HCT116 (cell line): Measurements from ENCODE around the gene CTR9. TPM values are rescaled to one million over a fixed set of nuclear protein-coding genes. Genes with fewer than 3 reads are reported as not detected.

Source experiments
- ATAC-seq: fragments of 200-7000 bp; cut with Tn5 transposase; 2 replicates; pipeline ENCODE4 v1.9.1; 2020; ENCODE audit warnings: mild to moderate bottlenecking, moderate library complexity
- BruUV-seq: library from RNA; stranded (reverse); fragments of 400-500 nt; replicated peaks from 2 replicates; lab custom pipeline; 2021; lab: Mats Ljungman, UMichigan
- CTCF ChIA-PET: fragments of 300-600 bp; sonication (Branson Sonifier 250); formaldehyde crosslinking; loops from one replicate; lab custom pipeline; 2021; ENCODE audit warnings: antibody characterized with exemption; lab: Charles Lee
- POLR2A ChIA-PET: fragments of 300-600, 350-600 bp; sonication (Branson Sonifier 250); formaldehyde crosslinking; loops from one replicate; lab custom pipeline; 2021; ENCODE audit warnings: antibody characterized with exemption; lab: Charles Lee
- RAD21 ChIA-PET, 2 experiments: fragments of 300-600 bp; sonication (Branson Sonifier 250); formaldehyde crosslinking; loops; one replicate each; lab custom pipeline; 2023; ENCODE audit warnings: low total read pairs in 2 of 2; ENCODE audit not compliant: uncharacterized antibody in 2 of 2, unreplicated experiment in 2 of 2, low non-redundant PET in 1 of 2; lab: Charles Lee
- DNase-seq: peaks from one replicate; pipeline ENCODE4 v3.0.0-alpha.2; 2010; ENCODE audit warnings: low read depth, low spot score
- H2AFZ ChIP-seq: fragments of 200-600 bp; shearing (Covaris generic), sonication (generic); 2 replicates; pipeline ENCODE4 v1.6.1; 2017; ENCODE audit warnings: low read depth, mixed run types, mixed read lengths, antibody characterized with exemption, low read length; ENCODE audit not compliant: poor library complexity, severe bottlenecking
- H3K27ac ChIP-seq: 2 replicates; pipeline ENCODE4 v1.5.1; 2012; ENCODE audit warnings: low read depth, low read length
- H3K27me3 ChIP-seq: fragments of 200-600 bp; sonication (generic); 2 replicates; pipeline ENCODE4 v1.6.1; 2016; ENCODE audit warnings: mixed run types, low read length, mixed read lengths; ENCODE audit not compliant: insufficient read depth
- H3K36me3 ChIP-seq, 2 experiments: fragments of 200-500 bp in 1 of 2; fragments of 200-600 bp in 1 of 2; sonication (Bioruptor generic) in 1 of 2; sonication (generic) in 1 of 2; 2 replicates each; pipeline versions ENCODE4 v1.5.1 to v1.6.1; 2014 to 2016; ENCODE audit warnings: low read length in 2 of 2, inconsistent platforms in 1 of 2, mixed read lengths in 1 of 2, mixed run types in 1 of 2; ENCODE audit not compliant: insufficient read depth in 2 of 2, control insufficient read depth in 1 of 2
- H3K4me1 ChIP-seq, 2 experiments: fragments of 200-600 bp in 1 of 2; sonication (generic) in 1 of 2; 2 replicates each; pipeline versions ENCODE4 v1.5.1 to v1.6.1; 2012 to 2017; ENCODE audit warnings: low read length in 2 of 2, inconsistent platforms in 1 of 2, mild to moderate bottlenecking in 1 of 2, mixed read lengths in 1 of 2, mixed run types in 1 of 2, moderate library complexity in 1 of 2; ENCODE audit not compliant: insufficient read depth in 2 of 2, control insufficient read depth in 1 of 2
- H3K4me2 ChIP-seq: fragments of 200-600 bp; sonication (generic); 2 replicates; pipeline ENCODE4 v1.6.1; 2017; ENCODE audit warnings: mixed run types, low read length, mixed read lengths
- H3K4me3 ChIP-seq, 2 experiments: fragments of 200-600 bp in 1 of 2; sonication (generic) in 1 of 2; replicated peaks in 1 of 2; 2 replicates each; pipeline ENCODE4 v1.5.1; 2011 to 2016; ENCODE audit warnings: low read length in 2 of 2, control low read depth in 1 of 2, low read depth in 1 of 2, mild to moderate bottlenecking in 1 of 2, mixed read lengths in 1 of 2, mixed run types in 1 of 2
- H3K79me2 ChIP-seq: fragments of 200-600 bp; sonication (generic); 2 replicates; pipeline ENCODE4 v1.6.1; 2017; ENCODE audit warnings: mild to moderate bottlenecking, mixed run types, low read length, moderate library complexity, mixed read lengths; ENCODE audit not compliant: insufficient read depth
- H3K9ac ChIP-seq: fragments of 200-600 bp; sonication (generic); 2 replicates; pipeline ENCODE4 v1.6.1; 2016; ENCODE audit warnings: low read length, mixed read lengths
- H3K9me2 ChIP-seq: fragments of 200-600 bp; sonication (generic), shearing (Covaris generic); 2 replicates; pipeline ENCODE4 v1.6.1; 2017; ENCODE audit warnings: mixed run types, mild to moderate bottlenecking, moderate library complexity; ENCODE audit not compliant: insufficient read depth
- H3K9me3 ChIP-seq, 2 experiments: fragments of 200-500 bp in 1 of 2; fragments of 200-600 bp in 1 of 2; sonication (Bioruptor generic) in 1 of 2; sonication (generic) in 1 of 2; 2 replicates each; pipeline ENCODE4 v1.6.1; 2014 to 2017; ENCODE audit warnings: low read length in 2 of 2, mixed read lengths in 2 of 2, inconsistent platforms in 1 of 2, low read depth in 1 of 2, mild to moderate bottlenecking in 1 of 2, mixed run types in 1 of 2, moderate library complexity in 1 of 2; ENCODE audit not compliant: control insufficient read depth in 1 of 2, insufficient read depth in 1 of 2
- H4K20me1 ChIP-seq: fragments of 200-600 bp; sonication (generic), shearing (Covaris generic); 2 replicates; pipeline ENCODE4 v1.6.1; 2017; ENCODE audit warnings: mixed run types, mild to moderate bottlenecking, moderate library complexity; ENCODE audit not compliant: insufficient read depth
- CBX3 ChIP-seq: IDR thresholded peaks from 2 replicates; pipeline ENCODE4 v1.6.1; 2012; ENCODE audit warnings: low read depth
- CEBPB ChIP-seq: IDR thresholded peaks from 2 replicates; pipeline ENCODE4 v1.6.1; 2012; ENCODE audit warnings: low read depth
- EGR1 ChIP-seq: IDR thresholded peaks from 2 replicates; pipeline ENCODE4 v1.6.1; 2012; ENCODE audit warnings: low read depth
- ELF1 ChIP-seq: IDR thresholded peaks from 2 replicates; pipeline ENCODE4 v1.6.1; 2012; ENCODE audit warnings: low read depth, borderline replicate concordance
- EZH2 ChIP-seq: fragments of 200-600 bp; sonication (generic); IDR thresholded peaks from 2 replicates; pipeline ENCODE4 v1.6.1; 2017; ENCODE audit warnings: antibody characterized with exemption, mixed run types
- EZH2phosphoT487 ChIP-seq: fragments of 200-600 bp; IDR thresholded peaks from 2 replicates; pipeline ENCODE4 v1.6.1; 2018; ENCODE audit warnings: antibody characterized with exemption, borderline replicate concordance
- FOSL1 ChIP-seq: IDR thresholded peaks from 2 replicates; pipeline ENCODE4 v1.6.1; 2012; ENCODE audit warnings: low read depth
- JUND ChIP-seq: IDR thresholded peaks from 2 replicates; pipeline ENCODE4 v1.6.1; 2012
- POLR2A ChIP-seq: IDR thresholded peaks from 2 replicates; pipeline ENCODE4 v1.7.0; 2011; ENCODE audit warnings: borderline replicate concordance; ENCODE audit not compliant: insufficient read depth, insufficient read length; ENCODE audit errors: extremely low read depth
- POLR2AphosphoS5 ChIP-seq: IDR thresholded peaks from 2 replicates; pipeline ENCODE4 v1.6.1; 2011; ENCODE audit warnings: mild to moderate bottlenecking, low read depth, low read length, moderate library complexity
- RAD21 ChIP-seq: IDR thresholded peaks from 2 replicates; pipeline ENCODE4 v1.6.1; 2012; ENCODE audit warnings: low read depth, mild to moderate bottlenecking
- REST ChIP-seq: IDR thresholded peaks from 2 replicates; pipeline ENCODE4 v1.6.1; 2012; ENCODE audit warnings: low read depth
- SIN3A ChIP-seq: IDR thresholded peaks from 2 replicates; pipeline ENCODE4 v1.6.1; 2012; ENCODE audit warnings: low read depth
- SP1 ChIP-seq: IDR thresholded peaks from 2 replicates; pipeline ENCODE4 v1.6.1; 2012; ENCODE audit warnings: low read depth
- TCF7L2 ChIP-seq: IDR thresholded peaks from 2 replicates; pipeline ENCODE4 v1.7.0; 2011; ENCODE audit warnings: borderline replicate concordance, inconsistent platforms; ENCODE audit not compliant: insufficient read depth, insufficient read length; ENCODE audit errors: extremely low read depth
- YY1 ChIP-seq: IDR thresholded peaks from 2 replicates; pipeline ENCODE4 v1.6.1; 2011; ENCODE audit warnings: low read length, low read depth, moderate library complexity, mild to moderate bottlenecking; ENCODE audit not compliant: insufficient replicate concordance; ENCODE audit errors: extremely low read depth
- ZNF274 ChIP-seq: fragments of 200-500 bp; sonication (Bioruptor generic); IDR thresholded peaks from 2 replicates; pipeline ENCODE4 v1.6.1; 2014; ENCODE audit warnings: mild to moderate bottlenecking, low read depth, low read length, inconsistent platforms
- intact Hi-C: fragments of 100-400 bp; cut with micrococcal nuclease; formaldehyde crosslinking; loops from 2 replicates; pipeline ENCODE4 v1.10.0; 2022
- total RNA-seq: library from RNA; stranded (reverse); gene quantifications from one replicate; pipeline ENCODE4 v1.2.1, GENCODE V29; 2021; ENCODE audit not compliant: unreplicated experiment
- TF ChIP-seq, protein P1 (sequence below), 3 experiments: fragments of 200-600 bp in 1 of 3; sonication (generic) in 1 of 3; IDR thresholded peaks in 2 of 3; conservative IDR thresholded peaks in 1 of 3; 2 replicates each; pipeline ENCODE4 v1.5.1; 2012 to 2017; ENCODE audit warnings: low read depth in 2 of 3, low read length in 2 of 3, antibody characterized with exemption in 1 of 3, borderline replicate concordance in 1 of 3, control low read depth in 1 of 3, mild to moderate bottlenecking in 1 of 3, mixed read lengths in 1 of 3, mixed run types in 1 of 3, moderate library complexity in 1 of 3; ENCODE audit not compliant: insufficient read depth in 1 of 3
- TF ChIP-seq, protein P2 (sequence below): IDR thresholded peaks from 2 replicates; pipeline ENCODE4 v1.6.1; 2011; ENCODE audit warnings: mild to moderate bottlenecking, low read length, moderate library complexity; ENCODE audit not compliant: insufficient replicate concordance; ENCODE audit errors: extremely low read depth
- TF ChIP-seq, protein P3 (sequence below): IDR thresholded peaks from 2 replicates; pipeline ENCODE4 v1.6.1; 2012

The CTR9 gene
- total RNA-seq, 1 experiment from 2014 or later = 68.4 TPM

DNA sequence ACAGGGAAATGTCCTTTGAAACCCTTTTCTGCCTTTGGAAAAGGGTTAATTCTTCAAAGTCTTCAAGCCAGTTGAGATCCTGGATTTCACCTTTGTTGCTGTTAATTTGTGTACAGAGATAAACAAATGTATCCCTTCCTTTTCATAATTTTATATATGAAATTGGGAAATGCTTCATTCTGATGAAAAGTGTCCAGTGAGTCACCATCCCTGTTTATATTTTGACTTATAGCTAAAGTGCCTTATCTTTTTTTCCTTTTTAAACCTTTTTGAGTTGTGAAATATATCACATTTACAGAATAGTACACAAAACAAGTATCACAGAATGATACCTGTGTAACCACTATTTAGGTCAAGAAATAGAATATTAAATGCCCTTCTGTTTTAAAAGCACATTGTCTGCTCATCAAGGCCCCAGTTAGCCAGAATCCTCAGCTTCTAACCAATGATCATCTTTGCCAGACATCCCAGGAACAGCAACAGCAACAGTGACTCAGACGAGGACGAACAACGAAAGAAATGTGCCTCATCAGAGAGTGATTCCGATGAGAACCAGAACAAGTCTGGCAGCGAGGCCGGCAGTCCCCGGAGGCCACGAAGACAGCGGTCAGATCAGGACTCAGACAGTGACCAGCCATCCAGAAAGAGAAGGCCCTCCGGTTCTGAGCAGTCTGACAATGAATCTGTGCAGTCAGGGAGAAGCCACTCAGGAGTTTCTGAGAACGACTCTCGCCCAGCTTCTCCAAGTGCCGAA lies 27.3 kb downstream of the CTR9 start:
- no peak for DNase-seq
- intact Hi-C loops = no loop called here
- H3K27ac ChIP-seq = no peak overlapping the region
- no peaks in the 10 kb centered on the region for H3K4me1 ChIP-seq
- no peak overlapping the region for H3K4me2 ChIP-seq
- peaks cover 52 to 55% of the 10 kb centered on the region in 2 experiments for H3K36me3 ChIP-seq
- H3K9me3 ChIP-seq = no peaks in the 10 kb centered on the region
- no peak for ATAC-seq
- ChIA-PET POLR2A (no interaction called here), RAD21 (no interaction called here), CTCF (no interaction called here)
- no peaks in the 10 kb centered on the region for H4K20me1 ChIP-seq
- no peaks in the 10 kb centered on the region for H3K9me2 ChIP-seq
- no peaks in the 10 kb centered on the region for H3K79me2 ChIP-seq
- TF ChIP-seq POLR2AphosphoS5 = no peak
- TF ChIP-seq ELF1 = no peak
- no peak for TF ChIP-seq CEBPB
- no peak for TF ChIP-seq JUND
- no peak for TF ChIP-seq ZNF274
- no peak for TF ChIP-seq SP1
- no peak for TF ChIP-seq RAD21
- TF ChIP-seq EGR1 = no peak
- TF ChIP-seq REST = no peak
- TF ChIP-seq, protein P1, sequence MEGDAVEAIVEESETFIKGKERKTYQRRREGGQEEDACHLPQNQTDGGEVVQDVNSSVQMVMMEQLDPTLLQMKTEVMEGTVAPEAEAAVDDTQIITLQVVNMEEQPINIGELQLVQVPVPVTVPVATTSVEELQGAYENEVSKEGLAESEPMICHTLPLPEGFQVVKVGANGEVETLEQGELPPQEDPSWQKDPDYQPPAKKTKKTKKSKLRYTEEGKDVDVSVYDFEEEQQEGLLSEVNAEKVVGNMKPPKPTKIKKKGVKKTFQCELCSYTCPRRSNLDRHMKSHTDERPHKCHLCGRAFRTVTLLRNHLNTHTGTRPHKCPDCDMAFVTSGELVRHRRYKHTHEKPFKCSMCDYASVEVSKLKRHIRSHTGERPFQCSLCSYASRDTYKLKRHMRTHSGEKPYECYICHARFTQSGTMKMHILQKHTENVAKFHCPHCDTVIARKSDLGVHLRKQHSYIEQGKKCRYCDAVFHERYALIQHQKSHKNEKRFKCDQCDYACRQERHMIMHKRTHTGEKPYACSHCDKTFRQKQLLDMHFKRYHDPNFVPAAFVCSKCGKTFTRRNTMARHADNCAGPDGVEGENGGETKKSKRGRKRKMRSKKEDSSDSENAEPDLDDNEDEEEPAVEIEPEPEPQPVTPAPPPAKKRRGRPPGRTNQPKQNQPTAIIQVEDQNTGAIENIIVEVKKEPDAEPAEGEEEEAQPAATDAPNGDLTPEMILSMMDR (IDR thresholded peaks at IDR 0.05 in 2 of 3, conservative IDR thresholded peaks at IDR 0.05 in 1 of 3; ENCODE audit: borderline replicate concordance in 1 of 3, insufficient read depth in 1 of 3, low read depth in 2 of 3, low read length in 2 of 3) = no peak
- TF ChIP-seq CBX3 = no peak
- TF ChIP-seq SIN3A = no peak
- TF ChIP-seq, protein P2, sequence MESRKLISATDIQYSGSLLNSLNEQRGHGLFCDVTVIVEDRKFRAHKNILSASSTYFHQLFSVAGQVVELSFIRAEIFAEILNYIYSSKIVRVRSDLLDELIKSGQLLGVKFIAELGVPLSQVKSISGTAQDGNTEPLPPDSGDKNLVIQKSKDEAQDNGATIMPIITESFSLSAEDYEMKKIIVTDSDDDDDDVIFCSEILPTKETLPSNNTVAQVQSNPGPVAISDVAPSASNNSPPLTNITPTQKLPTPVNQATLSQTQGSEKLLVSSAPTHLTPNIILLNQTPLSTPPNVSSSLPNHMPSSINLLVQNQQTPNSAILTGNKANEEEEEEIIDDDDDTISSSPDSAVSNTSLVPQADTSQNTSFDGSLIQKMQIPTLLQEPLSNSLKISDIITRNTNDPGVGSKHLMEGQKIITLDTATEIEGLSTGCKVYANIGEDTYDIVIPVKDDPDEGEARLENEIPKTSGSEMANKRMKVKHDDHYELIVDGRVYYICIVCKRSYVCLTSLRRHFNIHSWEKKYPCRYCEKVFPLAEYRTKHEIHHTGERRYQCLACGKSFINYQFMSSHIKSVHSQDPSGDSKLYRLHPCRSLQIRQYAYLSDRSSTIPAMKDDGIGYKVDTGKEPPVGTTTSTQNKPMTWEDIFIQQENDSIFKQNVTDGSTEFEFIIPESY = no peak
- TF ChIP-seq, protein P3, sequence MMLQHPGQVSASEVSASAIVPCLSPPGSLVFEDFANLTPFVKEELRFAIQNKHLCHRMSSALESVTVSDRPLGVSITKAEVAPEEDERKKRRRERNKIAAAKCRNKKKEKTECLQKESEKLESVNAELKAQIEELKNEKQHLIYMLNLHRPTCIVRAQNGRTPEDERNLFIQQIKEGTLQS = no peak
- no peak for TF ChIP-seq EZH2
- no peak for TF ChIP-seq POLR2A
- TF ChIP-seq EZH2phosphoT487 = no peak
- no peak for TF ChIP-seq TCF7L2
- no peak for TF ChIP-seq FOSL1
- TF ChIP-seq YY1 = no peak
- no peak overlapping the region for H3K4me3 ChIP-seq
- no peak overlapping the region for H3K9ac ChIP-seq
- no peaks in the 10 kb centered on the region for H3K27me3 ChIP-seq
- no peak overlapping the region for H2AFZ ChIP-seq
- no TSS peak for BruUV-seq
